Astrocyte (in vitro differentiated cells and primary cell): ENCODE data around the gene SLC43A1. TPM values are rescaled to one million over a fixed set of nuclear protein-coding genes. Genes with fewer than 3 reads are reported as not detected.

Source experiments
- DNase-seq: peaks from one replicate; pipeline ENCODE4 v3.0.0-alpha.2; 2010; ENCODE audit warnings: low read depth
- FAIRE-seq: peaks from 2 replicates; lab custom pipeline; 2011; peaks lifted over from hg19 to GRCh38; lab: Jason Lieb, UNC
- H2AFZ ChIP-seq: 2 replicates; pipeline ENCODE4 v1.6.0; 2012; ENCODE audit warnings: low read depth, low read length, inconsistent platforms
- H3K27ac ChIP-seq: 2 replicates; pipeline ENCODE4 v1.5.1; 2011; ENCODE audit warnings: low read depth, low read length, inconsistent platforms
- H3K27me3 ChIP-seq: 2 replicates; pipeline ENCODE4 v1.6.0; 2011; ENCODE audit warnings: low read length, inconsistent platforms; ENCODE audit not compliant: insufficient read depth
- H3K36me3 ChIP-seq: 2 replicates; pipeline ENCODE4 v1.5.1; 2011; ENCODE audit warnings: low read length, inconsistent platforms; ENCODE audit not compliant: insufficient read depth
- H3K4me1 ChIP-seq: 2 replicates; pipeline ENCODE4 v1.5.1; 2011; ENCODE audit warnings: low read length, inconsistent platforms; ENCODE audit not compliant: insufficient read depth
- H3K4me2 ChIP-seq: 2 replicates; pipeline ENCODE4 v1.6.0; 2012; ENCODE audit warnings: low read length, inconsistent platforms
- H3K4me3 ChIP-seq: 2 replicates; pipeline ENCODE4 v1.5.1; 2011; ENCODE audit warnings: low read depth, mild to moderate bottlenecking, low read length, inconsistent platforms; ENCODE audit not compliant: insufficient read depth
- H3K79me2 ChIP-seq: 2 replicates; pipeline ENCODE4 v1.6.0; 2012; ENCODE audit warnings: mild to moderate bottlenecking, low read length, inconsistent platforms; ENCODE audit not compliant: insufficient read depth
- H3K9ac ChIP-seq: 2 replicates; pipeline ENCODE4 v1.6.0; 2012; ENCODE audit warnings: mild to moderate bottlenecking, low read length, inconsistent platforms
- H3K9me3 ChIP-seq: 2 replicates; pipeline ENCODE4 v1.5.1; 2012; ENCODE audit warnings: low read depth, mild to moderate bottlenecking, low read length, inconsistent platforms; ENCODE audit not compliant: insufficient read depth
- H4K20me1 ChIP-seq: 2 replicates; pipeline ENCODE4 v1.6.0; 2012; ENCODE audit warnings: low read length, inconsistent platforms; ENCODE audit not compliant: insufficient read depth
- H3K27ac Mint-ChIP-seq: one replicate; pipeline ENCODE4 v1.8.0; 2021; ENCODE audit warnings: mild to moderate bottlenecking, mixed read lengths; ENCODE audit not compliant: unreplicated experiment
- H3K27me3 Mint-ChIP-seq: one replicate; pipeline ENCODE4 v1.8.0; 2021; ENCODE audit warnings: low read depth, mixed read lengths; ENCODE audit not compliant: unreplicated experiment
- H3K36me3 Mint-ChIP-seq: one replicate; pipeline ENCODE4 v1.8.0; 2021; ENCODE audit warnings: low read depth, mixed read lengths; ENCODE audit not compliant: unreplicated experiment
- H3K4me1 Mint-ChIP-seq: one replicate; pipeline ENCODE4 v1.8.0; 2021; ENCODE audit warnings: low read depth, mixed read lengths; ENCODE audit not compliant: unreplicated experiment
- H3K4me3 Mint-ChIP-seq: one replicate; pipeline ENCODE4 v1.8.0; 2021; ENCODE audit warnings: mild to moderate bottlenecking, moderate library complexity, mixed read lengths; ENCODE audit not compliant: unreplicated experiment
- H3K9me3 Mint-ChIP-seq: one replicate; pipeline ENCODE4 v1.8.0; 2021; ENCODE audit warnings: mild to moderate bottlenecking, mixed read lengths; ENCODE audit not compliant: unreplicated experiment
- CTCF ChIP-seq: IDR thresholded peaks from 2 replicates; pipeline ENCODE4 v1.5.1; 2011; ENCODE audit warnings: low read depth, mild to moderate bottlenecking, inconsistent platforms, low read length, moderate library complexity; ENCODE audit not compliant: insufficient read depth
- EZH2 ChIP-seq: IDR thresholded peaks from 2 replicates; pipeline ENCODE4 v1.6.1; 2012; ENCODE audit warnings: mild to moderate bottlenecking, low read length, inconsistent platforms; ENCODE audit not compliant: insufficient read depth
- total RNA-seq: library from RNA; stranded (reverse); gene quantifications from 2 replicates; pipeline ENCODE4 v1.2.1, GENCODE V29; 2021

Gene SLC43A1
- total RNA-seq, 1 donor from 2014 or later: 3.5 TPM

GRCh38 chr11:57434640-57435546 lies 80.6 kb downstream of the SLC43A1 start:
- FAIRE-seq (peak; percentile 67), DNase-seq (peak; percentile 90)

More at GRCh38 chr11:57434640-57435546, 80.6 kb downstream of the SLC43A1 start:
- Histone ChIP-seq H3K36me3 (no peaks in the 10 kb centered on the region), H3K27me3 (peaks cover 7% of the 10 kb centered on the region), H3K9ac (no peak overlapping the region), H3K27ac (no peak overlapping the region), H3K4me1 (peaks cover 12% of the 10 kb centered on the region), H3K4me2 (no peak overlapping the region), H3K79me2 (no peaks in the 10 kb centered on the region), H2AFZ (no peak overlapping the region), H3K4me3 (no peak overlapping the region), H4K20me1 (no peaks in the 10 kb centered on the region), H3K9me3 (no peaks in the 10 kb centered on the region)
- Mint-ChIP-seq H3K27me3 (peaks cover 13% of the 10 kb centered on the region), H3K27ac (no peak overlapping the region), H3K9me3 (no peaks in the 10 kb centered on the region), H3K4me3 (no peak overlapping the region), H3K36me3 (peaks cover 3% of the 10 kb centered on the region), H3K4me1 (peaks cover 13% of the 10 kb centered on the region)
- no peak for TF ChIP-seq EZH2
- no peak for TF ChIP-seq CTCF

Other genes starting within 250 kb of the SLC43A1 start
- gene TNKS1BP1, start 190.8 kb downstream of the SLC43A1 start, total RNA-seq: 149 and 161 TPM in 2 replicates
- gene SSRP1, start 179.8 kb downstream of the SLC43A1 start, total RNA-seq: 76.9 and 79.5 TPM in 2 replicates
- not detected in 2 replicates for gene P2RX3, start 177.3 kb downstream of the SLC43A1 start, total RNA-seq
- not detected in 2 replicates for gene PRG3, start 134.6 kb downstream of the SLC43A1 start, total RNA-seq
- not detected in 2 replicates for gene PRG2, start 125.1 kb downstream of the SLC43A1 start, total RNA-seq
- gene SLC43A3, start 88.6 kb downstream of the SLC43A1 start, total RNA-seq: 13.3 and 16.4 TPM in 2 replicates
- 0.50 and 0.65 TPM in 2 replicates for gene RTN4RL2, start 55.2 kb downstream of the SLC43A1 start, total RNA-seq
- gene TIMM10, start 15.1 kb upstream of the SLC43A1 start, total RNA-seq: 56.1 and 60.3 TPM in 2 replicates
- gene SMTNL1, start 21.9 kb upstream of the SLC43A1 start, total RNA-seq: not detected in 2 replicates
- gene UBE2L6, start 52.0 kb upstream of the SLC43A1 start, total RNA-seq: 159 and 182 TPM in 2 replicates
- gene SERPING1, start 82.0 kb upstream of the SLC43A1 start, total RNA-seq: 62.5 and 92.1 TPM in 2 replicates
- 0.09 and 0.62 TPM in 2 replicates for gene YPEL4, start 134.2 kb upstream of the SLC43A1 start, total RNA-seq
- 19.1 and 21.4 TPM in 2 replicates for gene CLP1, start 142.1 kb upstream of the SLC43A1 start, total RNA-seq
- gene ZDHHC5, start 152.4 kb upstream of the SLC43A1 start, total RNA-seq: 89.8 and 94.7 TPM in 2 replicates
- 21.6 and 23.5 TPM in 2 replicates for gene MED19, start 196.5 kb upstream of the SLC43A1 start, total RNA-seq
- 88.0 and 91.5 TPM in 2 replicates for gene TMX2, start 196.9 kb upstream of the SLC43A1 start, total RNA-seq
- 94.3 and 123 TPM in 2 replicates for gene SELENOH, start 225.8 kb upstream of the SLC43A1 start, total RNA-seq
- not detected in 2 replicates for gene BTBD18, start 236.1 kb upstream of the SLC43A1 start, total RNA-seq
- gene CTNND1, start 246.1 kb upstream of the SLC43A1 start, total RNA-seq: 235 and 243 TPM in 2 replicates